HCT116 (cell line): ENCODE data around the gene TEAD2. TPM values are rescaled to one million over a fixed set of nuclear protein-coding genes. Genes with fewer than 3 reads are reported as not detected.
A peak's percentile ranks its signal among the peaks of the same experiment; 100 is the strongest.

Experiments used
- ATAC-seq: fragments of 200-7000 bp; cut with Tn5 transposase; 2 replicates; pipeline ENCODE4 v1.9.1; 2020; ENCODE audit warnings: mild to moderate bottlenecking, moderate library complexity
- Bru-seq: library from RNA; stranded (reverse); fragments of 400-500 nt; gene quantifications from one replicate; lab custom pipeline; 2021; lab: Mats Ljungman, UMichigan
- BruChase-seq, 2 experiments: library from RNA; stranded (reverse); fragments of 400-500 nt; gene quantifications; one replicate each; lab custom pipeline; 2021; lab: Mats Ljungman, UMichigan
- BruUV-seq: library from RNA; stranded (reverse); fragments of 400-500 nt; replicated peaks from 2 replicates; lab custom pipeline; 2021; lab: Mats Ljungman, UMichigan
- CTCF ChIA-PET: fragments of 300-600 bp; sonication (Branson Sonifier 250); formaldehyde crosslinking; loops from one replicate; lab custom pipeline; 2021; ENCODE audit warnings: antibody characterized with exemption; lab: Charles Lee
- POLR2A ChIA-PET: fragments of 300-600, 350-600 bp; sonication (Branson Sonifier 250); formaldehyde crosslinking; loops from one replicate; lab custom pipeline; 2021; ENCODE audit warnings: antibody characterized with exemption; lab: Charles Lee
- RAD21 ChIA-PET, 2 experiments: fragments of 300-600 bp; sonication (Branson Sonifier 250); formaldehyde crosslinking; loops; one replicate each; lab custom pipeline; 2023; ENCODE audit warnings: low total read pairs in 2 of 2; ENCODE audit not compliant: uncharacterized antibody in 2 of 2, unreplicated experiment in 2 of 2, low non-redundant PET in 1 of 2; lab: Charles Lee
- DNase-seq: peaks from one replicate; pipeline ENCODE4 v3.0.0-alpha.2; 2010; ENCODE audit warnings: low read depth, low spot score
- H2AFZ ChIP-seq: fragments of 200-600 bp; shearing (Covaris generic), sonication (generic); 2 replicates; pipeline ENCODE4 v1.6.1; 2017; ENCODE audit warnings: low read depth, mixed run types, mixed read lengths, antibody characterized with exemption, low read length; ENCODE audit not compliant: poor library complexity, severe bottlenecking
- H3K27ac ChIP-seq: 2 replicates; pipeline ENCODE4 v1.5.1; 2012; ENCODE audit warnings: low read depth, low read length
- H3K27me3 ChIP-seq: fragments of 200-600 bp; sonication (generic); 2 replicates; pipeline ENCODE4 v1.6.1; 2016; ENCODE audit warnings: mixed run types, low read length, mixed read lengths; ENCODE audit not compliant: insufficient read depth
- H3K36me3 ChIP-seq, 2 experiments: fragments of 200-500 bp in 1 of 2; fragments of 200-600 bp in 1 of 2; sonication (Bioruptor generic) in 1 of 2; sonication (generic) in 1 of 2; 2 replicates each; pipeline versions ENCODE4 v1.5.1 to v1.6.1; 2014 to 2016; ENCODE audit warnings: low read length in 2 of 2, inconsistent platforms in 1 of 2, mixed read lengths in 1 of 2, mixed run types in 1 of 2; ENCODE audit not compliant: insufficient read depth in 2 of 2, control insufficient read depth in 1 of 2
- H3K4me1 ChIP-seq, 2 experiments: fragments of 200-600 bp in 1 of 2; sonication (generic) in 1 of 2; 2 replicates each; pipeline versions ENCODE4 v1.5.1 to v1.6.1; 2012 to 2017; ENCODE audit warnings: low read length in 2 of 2, inconsistent platforms in 1 of 2, mild to moderate bottlenecking in 1 of 2, mixed read lengths in 1 of 2, mixed run types in 1 of 2, moderate library complexity in 1 of 2; ENCODE audit not compliant: insufficient read depth in 2 of 2, control insufficient read depth in 1 of 2
- H3K4me2 ChIP-seq: fragments of 200-600 bp; sonication (generic); 2 replicates; pipeline ENCODE4 v1.6.1; 2017; ENCODE audit warnings: mixed run types, low read length, mixed read lengths
- H3K4me3 ChIP-seq, 2 experiments: fragments of 200-600 bp in 1 of 2; sonication (generic) in 1 of 2; replicated peaks in 1 of 2; 2 replicates each; pipeline ENCODE4 v1.5.1; 2011 to 2016; ENCODE audit warnings: low read length in 2 of 2, control low read depth in 1 of 2, low read depth in 1 of 2, mild to moderate bottlenecking in 1 of 2, mixed read lengths in 1 of 2, mixed run types in 1 of 2
- H3K79me2 ChIP-seq: fragments of 200-600 bp; sonication (generic); 2 replicates; pipeline ENCODE4 v1.6.1; 2017; ENCODE audit warnings: mild to moderate bottlenecking, mixed run types, low read length, moderate library complexity, mixed read lengths; ENCODE audit not compliant: insufficient read depth
- H3K9ac ChIP-seq: fragments of 200-600 bp; sonication (generic); 2 replicates; pipeline ENCODE4 v1.6.1; 2016; ENCODE audit warnings: low read length, mixed read lengths
- H3K9me2 ChIP-seq: fragments of 200-600 bp; sonication (generic), shearing (Covaris generic); 2 replicates; pipeline ENCODE4 v1.6.1; 2017; ENCODE audit warnings: mixed run types, mild to moderate bottlenecking, moderate library complexity; ENCODE audit not compliant: insufficient read depth
- H3K9me3 ChIP-seq, 2 experiments: fragments of 200-500 bp in 1 of 2; fragments of 200-600 bp in 1 of 2; sonication (Bioruptor generic) in 1 of 2; sonication (generic) in 1 of 2; 2 replicates each; pipeline ENCODE4 v1.6.1; 2014 to 2017; ENCODE audit warnings: low read length in 2 of 2, mixed read lengths in 2 of 2, inconsistent platforms in 1 of 2, low read depth in 1 of 2, mild to moderate bottlenecking in 1 of 2, mixed run types in 1 of 2, moderate library complexity in 1 of 2; ENCODE audit not compliant: control insufficient read depth in 1 of 2, insufficient read depth in 1 of 2
- H4K20me1 ChIP-seq: fragments of 200-600 bp; sonication (generic), shearing (Covaris generic); 2 replicates; pipeline ENCODE4 v1.6.1; 2017; ENCODE audit warnings: mixed run types, mild to moderate bottlenecking, moderate library complexity; ENCODE audit not compliant: insufficient read depth
- POLR2AphosphoS5 ChIP-seq: IDR thresholded peaks from 2 replicates; pipeline ENCODE4 v1.6.1; 2011; ENCODE audit warnings: mild to moderate bottlenecking, low read depth, low read length, moderate library complexity
- REST ChIP-seq: IDR thresholded peaks from 2 replicates; pipeline ENCODE4 v1.6.1; 2012; ENCODE audit warnings: low read depth
- SP1 ChIP-seq: IDR thresholded peaks from 2 replicates; pipeline ENCODE4 v1.6.1; 2012; ENCODE audit warnings: low read depth
- YY1 ChIP-seq: IDR thresholded peaks from 2 replicates; pipeline ENCODE4 v1.6.1; 2011; ENCODE audit warnings: low read length, low read depth, moderate library complexity, mild to moderate bottlenecking; ENCODE audit not compliant: insufficient replicate concordance; ENCODE audit errors: extremely low read depth
- ZFX ChIP-seq: fragments of 450-650 bp; IDR thresholded peaks from 2 replicates; pipeline ENCODE4 v1.6.1; 2017
- intact Hi-C: fragments of 100-400 bp; cut with micrococcal nuclease; formaldehyde crosslinking; loops from 2 replicates; pipeline ENCODE4 v1.10.0; 2022
- long read RNA-seq: library from polyadenylated mRNA; unstranded; transcript quantifications from one replicate; pipeline ENCODE4 v2.0.0, GENCODE V29; 2021; ENCODE audit not compliant: unreplicated experiment
- polyA plus RNA-seq: library from polyadenylated mRNA; unstranded; fragments of >200 nt; gene quantifications from 2 replicates; pipeline ENCODE4 v1.2.1, GENCODE V29; 2012; ENCODE audit warnings: missing spikeins
- total RNA-seq: library from RNA; stranded (reverse); gene quantifications from one replicate; pipeline ENCODE4 v1.2.1, GENCODE V29; 2021; ENCODE audit not compliant: unreplicated experiment

TEAD2 gene
- total RNA-seq (31.9 TPM), Bru-seq, nascent RNA (percentile 61 among the genes with signal in this experiment), BruChase-seq, experiment 1, labeled RNA remaining after a 6-hour chase (percentile 71 among the genes with signal in this experiment), BruChase-seq, experiment 2, labeled RNA remaining after a 2-hour chase (percentile 74 among the genes with signal in this experiment)
- 14.8 and 18.3 TPM in 2 replicates for polyA plus RNA-seq
- long read RNA-seq, partial matches to known transcripts, result 5 of 15 reads
- long read RNA-seq, other reads (novel, unspliced or antisense), result 8 of 15 reads

DNA sequence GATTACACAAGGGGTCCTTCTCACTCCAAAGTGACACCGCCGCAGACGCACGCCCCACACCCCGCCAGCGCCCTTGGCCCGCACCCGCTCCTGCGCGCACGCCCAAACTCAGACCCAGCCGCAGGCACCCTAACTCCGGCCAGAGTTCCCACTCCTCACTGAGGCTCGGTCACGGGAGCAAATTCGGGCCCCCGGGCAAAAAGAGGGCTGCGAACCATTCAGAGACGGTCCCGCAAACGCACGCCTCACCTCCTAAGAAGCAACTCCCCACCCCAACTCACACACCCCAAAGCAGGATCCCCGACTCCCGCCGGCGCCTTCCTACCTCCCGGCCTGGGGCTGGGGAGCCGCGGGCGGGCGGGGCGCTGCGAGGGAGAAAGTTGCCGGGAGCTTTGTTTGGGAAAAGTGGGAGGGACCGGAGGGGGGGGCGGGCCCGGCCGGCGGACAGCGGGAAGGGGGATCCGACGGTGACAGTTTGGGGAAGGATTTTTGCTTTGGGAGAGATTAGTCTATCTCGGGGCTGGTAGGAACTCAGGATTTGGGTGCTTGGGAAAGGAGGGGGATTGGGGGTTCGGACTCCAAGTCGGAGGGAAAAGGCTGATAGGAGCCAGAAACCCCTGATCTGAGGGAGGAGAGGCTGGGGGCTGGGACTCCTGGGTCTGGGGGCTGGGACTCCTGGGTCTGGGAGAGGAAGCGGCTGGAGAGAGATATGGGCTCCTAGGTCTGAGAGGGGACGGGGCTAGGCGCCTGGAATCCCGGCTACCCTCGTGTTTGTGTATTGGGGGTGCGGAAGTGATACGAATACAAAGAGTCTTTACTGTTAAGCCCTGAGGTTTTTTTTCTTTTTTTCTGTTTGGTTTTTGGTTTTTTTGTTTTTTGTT lies at the start of gene TEAD2:
Gene TEAD2, minus strand, starts transcription at position 369 of the 881 bp plus-strand sequence. CDS start 2,341 bp downstream, outside the sequence.
- ATAC-seq, result peak; percentile 13; the same call in 1 of the 2 replicates

More for the DNA sequence above, at the start of gene TEAD2:
- H4K20me1 ChIP-seq, result no peaks in the 10 kb centered on the region
- ChIA-PET POLR2A (interaction anchor here (0.5 to 1.7 kb wide), 5 partner anchors 91 to 520 kb away, joined by 3 to 14 read pairs (median 4); partner anchors contain the start of genes ALDH16A1 and RRAS), CTCF (interaction anchor here (0.6 to 1.1 kb wide), 5 partner anchors 20 to 211 kb away, joined by 3 to 5 read pairs (median 4); no protein-coding TSS in a partner anchor), RAD21 (interaction anchor here in 1 of 2 experiments (0.7 kb wide), 2 partner anchors 63 to 279 kb away, joined by 7 to 8 read pairs; no protein-coding TSS in a partner anchor)
- H3K27me3 ChIP-seq, result no peaks in the 10 kb centered on the region
- H3K9me2 ChIP-seq, result no peaks in the 10 kb centered on the region
- peak within 1 kb of the TSS; percentile 93 for H3K4me3 ChIP-seq
- peak within 1 kb of the TSS; percentile 29 for H2AFZ ChIP-seq
- H3K36me3 ChIP-seq, result peaks cover 6 to 9% of the 10 kb centered on the region in 2 experiments
- peak; percentile 39; the same call in 1 of the 2 replicates for TF ChIP-seq ZFX
- TF ChIP-seq YY1, result peak; percentile 10
- peak; percentile 55; the same call in 1 of the 2 replicates for TF ChIP-seq POLR2AphosphoS5
- TF ChIP-seq REST, result no peak
- peak; percentile 12; the same call in 1 of the 2 replicates for TF ChIP-seq SP1
- BruUV-seq, result TSS peak; percentile 72
- H3K4me2 ChIP-seq, result peak within 1 kb of the TSS; percentile 100
- H3K27ac ChIP-seq, result peak within 1 kb of the TSS; percentile 94
- intact Hi-C loops, result no loop called here
- peaks cover 4% of the 10 kb centered on the region; the same call in 1 of the 2 replicates for H3K79me2 ChIP-seq
- H3K4me1 ChIP-seq, result peaks cover 10 to 27% of the 10 kb centered on the region in 2 experiments
- no peaks in the 10 kb centered on the region for H3K9me3 ChIP-seq
- DNase-seq, result no peak
- peak within 1 kb of the TSS; percentile 97 for H3K9ac ChIP-seq
